ENCODE data around the gene NAA16.

DNA sequence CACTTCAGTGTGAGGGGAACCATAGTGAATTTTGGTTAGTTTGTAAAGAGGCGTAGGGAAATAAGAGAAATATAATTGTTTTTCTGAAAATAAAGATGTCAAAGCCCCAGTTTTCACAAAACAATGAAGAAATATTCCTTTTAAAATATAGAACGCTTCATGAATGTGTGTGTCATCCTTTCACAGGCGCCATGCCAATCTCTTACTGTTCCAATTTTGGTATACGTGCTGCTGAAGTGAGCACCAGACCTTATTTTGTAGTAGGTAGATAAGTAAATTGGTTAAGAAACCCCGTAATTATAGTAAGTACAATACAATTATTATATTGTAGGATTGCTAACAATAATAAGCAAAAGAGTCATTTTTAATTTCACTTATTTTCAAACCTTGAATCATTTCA, 43.3 kb downstream of the NAA16 start:
- TF ChIP-seq POLR2A (IDR thresholded peaks at IDR 0.05) (no peak), CTCF (IDR thresholded peaks at IDR 0.05) (no peak)
